PC-3 (cell line): ENCODE results near the gene WHRN. TPM values are rescaled to one million over a fixed set of nuclear protein-coding genes. Genes with fewer than 3 reads are reported as not detected.

Source experiments
- ATAC-seq: fragments of 200-7000 bp; cut with Tn5 transposase; 2 replicates; pipeline ENCODE4 v1.9.1; 2020; ENCODE audit warnings: mild to moderate bottlenecking, moderate library complexity
- BruUV-seq: library from RNA; stranded (reverse); fragments of 400-500 nt; replicated peaks from 2 replicates; lab custom pipeline; 2021; lab: Mats Ljungman, UMichigan
- CTCF ChIA-PET: fragments of 300-600 bp; sonication (Branson Sonifier 250); formaldehyde crosslinking; loops from one replicate; lab custom pipeline; 2022; ENCODE audit warnings: antibody characterized with exemption; lab: Charles Lee
- POLR2A ChIA-PET: fragments of 300-600 bp; sonication (Branson Sonifier 250); formaldehyde crosslinking; loops from one replicate; lab custom pipeline; 2022; ENCODE audit warnings: antibody characterized with exemption; ENCODE audit not compliant: unreplicated experiment; lab: Charles Lee
- DNase-seq: peaks from one replicate; pipeline ENCODE4 v3.0.0-alpha.2; 2015
- H2AFZ ChIP-seq: fragments of 300-600 bp; sonication (generic); 2 replicates; pipeline ENCODE4 v1.6.0; 2016; ENCODE audit warnings: antibody characterized with exemption, low read length
- H3F3A ChIP-seq: fragments of 300-600 bp; sonication (generic); one replicate; pipeline ENCODE4 v1.6.0; 2017; ENCODE audit warnings: antibody characterized with exemption, low read length, control low read depth, mild to moderate bottlenecking; ENCODE audit not compliant: unreplicated experiment
- H3K27ac ChIP-seq: fragments of 300-600 bp; sonication (generic); 2 replicates; pipeline ENCODE4 v1.5.1; 2016; ENCODE audit warnings: mild to moderate bottlenecking, low read length
- H3K27me3 ChIP-seq: fragments of 300-600 bp; sonication (generic); 2 replicates; pipeline ENCODE4 v1.6.1; 2016; ENCODE audit warnings: low read length, mixed read lengths
- H3K36me3 ChIP-seq: fragments of 300-600 bp; sonication (generic); 2 replicates; pipeline ENCODE4 v1.6.1; 2016; ENCODE audit warnings: low read depth, mixed run types, low read length, mixed read lengths
- H3K4me1 ChIP-seq: fragments of 300-600 bp; sonication (generic); 2 replicates; pipeline ENCODE4 v1.5.1; 2016; ENCODE audit warnings: low read length; ENCODE audit not compliant: insufficient read depth
- H3K4me2 ChIP-seq: fragments of 300-600 bp; sonication (generic); 2 replicates; pipeline ENCODE4 v1.6.0; 2016; ENCODE audit warnings: low read length
- H3K4me3 ChIP-seq: fragments of 300-600 bp; sonication (generic); 2 replicates; pipeline ENCODE4 v1.5.1; 2016; ENCODE audit warnings: mild to moderate bottlenecking, low read length, mixed read lengths
- H3K79me2 ChIP-seq: fragments of 300-600 bp; sonication (generic); 2 replicates; pipeline ENCODE4 v1.6.1; 2017; ENCODE audit warnings: low read length, mixed read lengths
- H3K9ac ChIP-seq: fragments of 300-600 bp; sonication (generic); 2 replicates; pipeline ENCODE4 v1.6.0; 2016; ENCODE audit warnings: mild to moderate bottlenecking, low read length
- H3K9me2 ChIP-seq: fragments of 300-600 bp; sonication (generic); replicated peaks from 2 replicates; pipeline ENCODE4 v1.6.1; 2016; ENCODE audit warnings: mixed run types, low read length, mixed read lengths
- H3K9me3 ChIP-seq: fragments of 300-600 bp; sonication (generic); 2 replicates; pipeline ENCODE4 v1.6.1; 2016; ENCODE audit warnings: low read length, mixed read lengths
- H4K20me1 ChIP-seq: fragments of 300-600 bp; sonication (generic); 2 replicates; pipeline ENCODE4 v1.6.1; 2016; ENCODE audit warnings: low read length, mixed read lengths
- EZH2 ChIP-seq: fragments of 300-600 bp; sonication (generic); IDR thresholded peaks from one replicate; pipeline ENCODE4 v1.6.1; 2017; ENCODE audit warnings: antibody characterized with exemption, mild to moderate bottlenecking, low read length; ENCODE audit not compliant: unreplicated experiment
- EZH2phosphoT487 ChIP-seq: fragments of 300-600 bp; sonication (generic); IDR thresholded peaks from 2 replicates; pipeline ENCODE4 v1.6.1; 2018; ENCODE audit warnings: mild to moderate bottlenecking, antibody characterized with exemption, low read length, borderline replicate concordance
- intact Hi-C: fragments of 100-400 bp; cut with micrococcal nuclease; formaldehyde crosslinking; loops from 2 replicates; pipeline ENCODE4 v1.9.0; 2023
- total RNA-seq: library from RNA; depleted of rRNA; stranded (reverse); fragments of >200 nt; gene quantifications from 2 replicates; pipeline ENCODE4 v1.2.3, GENCODE V29; 2014
- TF ChIP-seq, protein P1 (sequence below): fragments of 300-600 bp; sonication (generic); conservative IDR thresholded peaks from 2 replicates; pipeline ENCODE4 v1.5.1; 2017; ENCODE audit warnings: antibody characterized with exemption, low read depth, mild to moderate bottlenecking, low read length

Gene WHRN
- total RNA-seq, 1 experiment from 2014 or later = 10.5 TPM

DNA sequence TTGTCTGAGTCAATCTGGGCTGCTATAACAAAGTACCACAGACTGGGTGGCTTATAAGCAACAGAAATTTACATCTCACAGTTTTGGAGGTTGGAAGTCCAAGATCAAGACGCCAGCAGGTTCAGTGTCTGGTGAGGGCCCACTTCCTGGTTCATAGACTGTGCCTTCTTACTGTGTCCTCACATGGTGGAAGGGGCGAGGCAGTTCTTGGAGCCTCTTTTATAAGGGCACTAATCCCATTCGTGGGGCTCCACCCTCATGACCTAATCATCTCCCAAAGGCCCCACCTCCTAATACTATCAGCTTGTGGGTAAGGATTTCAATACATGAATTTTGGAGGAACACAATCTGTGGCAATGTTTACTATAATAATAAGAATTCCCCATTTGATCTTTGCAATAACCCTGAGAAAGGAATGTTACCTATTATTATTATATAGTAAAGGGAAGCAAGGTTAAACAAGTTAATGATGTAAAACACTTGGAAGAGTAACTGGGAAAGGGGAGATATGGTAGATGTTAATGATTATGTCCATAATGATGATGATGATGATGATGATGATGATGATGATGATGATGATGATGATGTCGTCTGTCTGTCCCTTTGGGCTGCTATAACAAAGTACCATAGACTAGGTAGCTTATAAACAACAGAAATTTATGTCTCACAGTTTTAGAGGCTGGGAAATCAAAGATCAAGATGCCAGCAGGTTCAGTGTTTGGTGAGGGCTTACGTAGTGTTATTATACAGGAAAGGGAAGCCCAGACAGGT, 40.8 kb downstream of the WHRN start:
- ChIA-PET CTCF (no interaction called here), POLR2A (no interaction called here)
- Histone ChIP-seq H3K79me2 (no peaks in the 10 kb centered on the region), H3K9me2 (no peaks in the 10 kb centered on the region), H3K9me3 (no peaks in the 10 kb centered on the region), H3K9ac (no peak overlapping the region), H4K20me1 (no peaks in the 10 kb centered on the region), H3K36me3 (no peaks in the 10 kb centered on the region), H3F3A (no peaks in the 10 kb centered on the region), H3K4me1 (no peaks in the 10 kb centered on the region), H3K27ac (no peak overlapping the region), H3K4me3 (no peak overlapping the region), H3K4me2 (no peak overlapping the region), H2AFZ (no peak overlapping the region), H3K27me3 (no peaks in the 10 kb centered on the region)
- DNase-seq (no peak), ATAC-seq (no peak)
- TF ChIP-seq, protein P1, sequence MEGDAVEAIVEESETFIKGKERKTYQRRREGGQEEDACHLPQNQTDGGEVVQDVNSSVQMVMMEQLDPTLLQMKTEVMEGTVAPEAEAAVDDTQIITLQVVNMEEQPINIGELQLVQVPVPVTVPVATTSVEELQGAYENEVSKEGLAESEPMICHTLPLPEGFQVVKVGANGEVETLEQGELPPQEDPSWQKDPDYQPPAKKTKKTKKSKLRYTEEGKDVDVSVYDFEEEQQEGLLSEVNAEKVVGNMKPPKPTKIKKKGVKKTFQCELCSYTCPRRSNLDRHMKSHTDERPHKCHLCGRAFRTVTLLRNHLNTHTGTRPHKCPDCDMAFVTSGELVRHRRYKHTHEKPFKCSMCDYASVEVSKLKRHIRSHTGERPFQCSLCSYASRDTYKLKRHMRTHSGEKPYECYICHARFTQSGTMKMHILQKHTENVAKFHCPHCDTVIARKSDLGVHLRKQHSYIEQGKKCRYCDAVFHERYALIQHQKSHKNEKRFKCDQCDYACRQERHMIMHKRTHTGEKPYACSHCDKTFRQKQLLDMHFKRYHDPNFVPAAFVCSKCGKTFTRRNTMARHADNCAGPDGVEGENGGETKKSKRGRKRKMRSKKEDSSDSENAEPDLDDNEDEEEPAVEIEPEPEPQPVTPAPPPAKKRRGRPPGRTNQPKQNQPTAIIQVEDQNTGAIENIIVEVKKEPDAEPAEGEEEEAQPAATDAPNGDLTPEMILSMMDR = no peak
- no peak for TF ChIP-seq EZH2
- no peak for TF ChIP-seq EZH2phosphoT487
- no TSS peak for BruUV-seq
- intact Hi-C loops = no loop called here

DNA sequence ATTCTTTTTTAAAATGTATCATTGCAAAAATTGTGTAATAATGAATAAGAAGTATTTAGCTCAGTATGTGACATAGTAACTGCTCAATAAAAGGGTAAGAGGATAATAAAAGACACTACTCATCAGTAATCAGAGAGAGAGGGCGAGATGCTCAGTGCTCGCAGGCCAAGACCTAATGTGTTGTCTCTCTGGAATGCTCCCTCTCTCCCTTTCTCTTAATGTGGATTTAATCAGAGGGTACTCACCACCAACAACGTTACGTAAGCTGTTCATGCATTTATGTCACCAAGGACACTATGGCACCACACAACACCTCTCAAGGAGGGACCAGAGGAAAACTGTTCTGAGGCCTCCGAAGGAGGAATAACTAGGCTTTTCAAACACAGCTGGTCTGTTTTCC, 42.5 kb downstream of the WHRN start:
- Histone ChIP-seq H4K20me1 (no peaks in the 10 kb centered on the region), H3K9me3 (no peaks in the 10 kb centered on the region), H2AFZ (no peak overlapping the region), H3K4me1 (no peaks in the 10 kb centered on the region), H3K79me2 (no peaks in the 10 kb centered on the region), H3K27me3 (no peaks in the 10 kb centered on the region), H3K36me3 (no peaks in the 10 kb centered on the region), H3K9me2 (no peaks in the 10 kb centered on the region), H3K9ac (no peak overlapping the region), H3K4me3 (no peak overlapping the region), H3F3A (no peaks in the 10 kb centered on the region), H3K27ac (no peak overlapping the region), H3K4me2 (no peak overlapping the region)
- CTCF ChIA-PET = no interaction called here
- POLR2A ChIA-PET = no interaction called here
- no TSS peak for BruUV-seq
- DNase-seq (no peak), ATAC-seq (no peak)
- intact Hi-C loops = no loop called here
- no peak for TF ChIP-seq EZH2
- TF ChIP-seq, protein P1 = no peak
- TF ChIP-seq EZH2phosphoT487 = no peak

DNA sequence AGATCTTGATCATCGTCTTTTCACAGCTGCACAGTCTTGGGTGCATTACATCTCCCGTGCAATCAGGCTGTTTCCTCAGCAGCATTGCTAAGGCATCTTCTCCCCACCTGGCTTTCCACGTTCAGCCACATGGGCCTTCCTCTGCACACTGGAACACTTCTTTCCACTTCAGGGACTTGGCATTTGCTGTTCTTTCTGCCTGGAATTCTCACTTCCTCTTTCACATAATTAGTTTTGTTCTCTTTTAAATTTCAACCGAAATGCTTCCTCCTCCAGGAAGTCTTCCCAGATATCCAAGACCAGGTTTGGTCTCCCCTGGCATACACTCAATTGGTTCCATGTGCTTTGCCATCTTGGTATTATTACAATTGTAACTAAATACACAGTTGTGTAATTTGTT, 43.8 kb downstream of the WHRN start:
- no peak overlapping the region for H2AFZ ChIP-seq
- no peaks in the 10 kb centered on the region for H3K27me3 ChIP-seq
- H3K79me2 ChIP-seq = no peaks in the 10 kb centered on the region
- TF ChIP-seq, protein P1 = no peak
- TF ChIP-seq EZH2 = no peak
- TF ChIP-seq EZH2phosphoT487 = no peak
- H3K9me3 ChIP-seq = no peaks in the 10 kb centered on the region
- ATAC-seq = no peak
- H3F3A ChIP-seq = no peaks in the 10 kb centered on the region
- no peaks in the 10 kb centered on the region for H3K9me2 ChIP-seq
- no peaks in the 10 kb centered on the region for H4K20me1 ChIP-seq
- ChIA-PET POLR2A (no interaction called here), CTCF (no interaction called here)
- intact Hi-C loops = no loop called here
- H3K27ac ChIP-seq = no peak overlapping the region
- no TSS peak for BruUV-seq
- H3K4me2 ChIP-seq = no peak overlapping the region
- H3K4me3 ChIP-seq = no peak overlapping the region
- H3K4me1 ChIP-seq = 0 out of 2 replicates have a peak, but pooled peaks cover 6% of the 10 kb centered on the region
- no peaks in the 10 kb centered on the region for H3K36me3 ChIP-seq
- H3K9ac ChIP-seq = no peak overlapping the region
- DNase-seq = no peak
